HL-60 (cell line): ENCODE measurements around the gene GPR62.

Experiments used
- GABPA ChIP-seq: IDR thresholded peaks from 2 replicates; pipeline ENCODE4 v1.6.1; 2012; ENCODE audit warnings: low read depth
- POLR2AphosphoS5 ChIP-seq: IDR thresholded peaks from 2 replicates; pipeline ENCODE4 v1.6.1; 2012; ENCODE audit warnings: low read depth
- TF ChIP-seq, protein P1 (sequence below): IDR thresholded peaks from one replicate; pipeline ENCODE4 v1.5.1; 2011; ENCODE audit warnings: low read length, control low read depth, inconsistent platforms; ENCODE audit not compliant: insufficient read depth

- TF ChIP-seq, protein P1, sequence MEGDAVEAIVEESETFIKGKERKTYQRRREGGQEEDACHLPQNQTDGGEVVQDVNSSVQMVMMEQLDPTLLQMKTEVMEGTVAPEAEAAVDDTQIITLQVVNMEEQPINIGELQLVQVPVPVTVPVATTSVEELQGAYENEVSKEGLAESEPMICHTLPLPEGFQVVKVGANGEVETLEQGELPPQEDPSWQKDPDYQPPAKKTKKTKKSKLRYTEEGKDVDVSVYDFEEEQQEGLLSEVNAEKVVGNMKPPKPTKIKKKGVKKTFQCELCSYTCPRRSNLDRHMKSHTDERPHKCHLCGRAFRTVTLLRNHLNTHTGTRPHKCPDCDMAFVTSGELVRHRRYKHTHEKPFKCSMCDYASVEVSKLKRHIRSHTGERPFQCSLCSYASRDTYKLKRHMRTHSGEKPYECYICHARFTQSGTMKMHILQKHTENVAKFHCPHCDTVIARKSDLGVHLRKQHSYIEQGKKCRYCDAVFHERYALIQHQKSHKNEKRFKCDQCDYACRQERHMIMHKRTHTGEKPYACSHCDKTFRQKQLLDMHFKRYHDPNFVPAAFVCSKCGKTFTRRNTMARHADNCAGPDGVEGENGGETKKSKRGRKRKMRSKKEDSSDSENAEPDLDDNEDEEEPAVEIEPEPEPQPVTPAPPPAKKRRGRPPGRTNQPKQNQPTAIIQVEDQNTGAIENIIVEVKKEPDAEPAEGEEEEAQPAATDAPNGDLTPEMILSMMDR, result no peak
- TF ChIP-seq POLR2AphosphoS5 (no peak), GABPA (no peak)
Observed at GRCh38 chr3:51964521-51964920, 9.3 kb downstream of the GPR62 start.
